Prostate gland (tissue), 2 donors: ENCODE results near the gene DENND4B.

Source experiments
- POLR2A ChIP-seq: fragments of 450-650 bp; IDR thresholded peaks from one replicate; pipeline ENCODE4 v1.6.1; 2016; ENCODE audit warnings: antibody characterized with exemption, mild to moderate bottlenecking
- TF ChIP-seq, protein P1 (sequence below), 4 experiments: fragments of 200-600 bp in 2 of 4; fragments of 450-650 bp in 2 of 4; sonication (generic) in 2 of 4; IDR thresholded peaks; 1 replicate in 3 of 4; 2 replicates in 1 of 4; pipeline ENCODE4 v1.5.1; 2016 to 2019; ENCODE audit warnings: antibody characterized with exemption in 4 of 4, mild to moderate bottlenecking in 2 of 4, moderate library complexity in 2 of 4

DNA sequence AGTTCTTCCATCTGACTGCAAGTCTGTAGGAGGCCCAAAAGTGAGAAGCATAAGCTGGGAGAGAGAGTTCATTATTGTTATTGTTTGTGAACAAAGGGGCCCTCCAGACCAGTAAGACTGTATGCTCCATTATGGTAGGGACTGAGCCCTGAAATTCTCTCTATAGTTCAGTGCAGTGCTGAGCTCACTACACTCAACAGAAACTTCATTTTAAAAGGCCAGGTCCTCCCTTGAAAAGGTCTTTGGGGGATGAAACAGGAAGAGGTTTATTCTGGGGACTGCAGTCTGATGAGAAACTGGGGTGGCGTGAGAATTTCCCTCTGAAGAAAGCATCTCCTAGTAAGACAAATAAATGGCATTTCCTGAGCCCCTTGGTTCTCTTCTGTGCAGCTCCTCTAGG is 18.3 kb downstream of the DENND4B start:
- TF ChIP-seq, protein P1, sequence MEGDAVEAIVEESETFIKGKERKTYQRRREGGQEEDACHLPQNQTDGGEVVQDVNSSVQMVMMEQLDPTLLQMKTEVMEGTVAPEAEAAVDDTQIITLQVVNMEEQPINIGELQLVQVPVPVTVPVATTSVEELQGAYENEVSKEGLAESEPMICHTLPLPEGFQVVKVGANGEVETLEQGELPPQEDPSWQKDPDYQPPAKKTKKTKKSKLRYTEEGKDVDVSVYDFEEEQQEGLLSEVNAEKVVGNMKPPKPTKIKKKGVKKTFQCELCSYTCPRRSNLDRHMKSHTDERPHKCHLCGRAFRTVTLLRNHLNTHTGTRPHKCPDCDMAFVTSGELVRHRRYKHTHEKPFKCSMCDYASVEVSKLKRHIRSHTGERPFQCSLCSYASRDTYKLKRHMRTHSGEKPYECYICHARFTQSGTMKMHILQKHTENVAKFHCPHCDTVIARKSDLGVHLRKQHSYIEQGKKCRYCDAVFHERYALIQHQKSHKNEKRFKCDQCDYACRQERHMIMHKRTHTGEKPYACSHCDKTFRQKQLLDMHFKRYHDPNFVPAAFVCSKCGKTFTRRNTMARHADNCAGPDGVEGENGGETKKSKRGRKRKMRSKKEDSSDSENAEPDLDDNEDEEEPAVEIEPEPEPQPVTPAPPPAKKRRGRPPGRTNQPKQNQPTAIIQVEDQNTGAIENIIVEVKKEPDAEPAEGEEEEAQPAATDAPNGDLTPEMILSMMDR (IDR thresholded peaks at IDR 0.05): no peak
- TF ChIP-seq POLR2A: no peak
